ENCODE results near the gene CPNE4. TPM values are rescaled to one million over a fixed set of nuclear protein-coding genes. Genes with fewer than 3 reads are reported as not detected.

The CPNE4 gene
- total RNA-seq, 2 experiments from 2014 or later, result not detected

- DNase-seq (no peak), ATAC-seq (no peak)
- intact Hi-C loops (cut with micrococcal nuclease), result no loop called here
- H3K4me1 Mint-ChIP-seq (ENCODE audit: low read depth), result no peaks in the 10 kb centered on the region
- H3K27ac Mint-ChIP-seq, result no peak overlapping the region
- ChIA-PET POLR2A (interaction anchor here (0.6 kb wide), 1 partner anchor 68 kb away, joined by 3 read pairs; no protein-coding TSS in a partner anchor), CTCF (interaction anchor here (0.6 kb wide), 1 partner anchor 9 kb away, joined by 3 read pairs; no protein-coding TSS in a partner anchor)
- H3K4me3 Mint-ChIP-seq, result no peak overlapping the region
- H3K9me3 Mint-ChIP-seq, result no peaks in the 10 kb centered on the region
- no peak for TF ChIP-seq CTCF (IDR thresholded peaks at IDR 0.05)
- no peaks in the 10 kb centered on the region for H3K36me3 Mint-ChIP-seq (ENCODE audit: low read depth)
- H3K27me3 Mint-ChIP-seq, result peaks cover 18% of the 10 kb centered on the region
Measured at GRCh38 chr3:131535131-131535530, 499.7 kb downstream of the CPNE4 start.

GRCh38 chr3:131532645-131533044 is 502.2 kb downstream of the CPNE4 start:
- POLR2A ChIA-PET, result no interaction called here
- Mint-ChIP-seq H3K27me3 (peaks cover 18% of the 10 kb centered on the region), H3K27ac (no peak overlapping the region), H3K9me3 (no peaks in the 10 kb centered on the region), H3K4me1 (ENCODE audit: low read depth) (no peaks in the 10 kb centered on the region), H3K4me3 (no peak overlapping the region), H3K36me3 (ENCODE audit: low read depth) (no peaks in the 10 kb centered on the region)
- intact Hi-C loops (cut with micrococcal nuclease), result no loop called here
- CTCF ChIA-PET, result no interaction called here
- DNase-seq (no peak), ATAC-seq (no peak)
- no peak for TF ChIP-seq CTCF (IDR thresholded peaks at IDR 0.05)

- DNase-seq, result no peak
Measured at GRCh38 chr3:131530843-131531242, 504.0 kb downstream of the CPNE4 start.

GRCh38 chr3:131530388-131530787 is 504.4 kb downstream of the CPNE4 start:
- H3K4me1 Mint-ChIP-seq (ENCODE audit: low read depth), result no peaks in the 10 kb centered on the region
- no peak overlapping the region for H3K27ac Mint-ChIP-seq
- no peak for DNase-seq
- CTCF ChIA-PET, result no interaction called here
- TF ChIP-seq CTCF (IDR thresholded peaks at IDR 0.05), result no peak
- no peak overlapping the region for H3K4me3 Mint-ChIP-seq
- POLR2A ChIA-PET, result interaction anchor here (0.8 to 1.0 kb wide), 2 partner anchors 32 to 56 kb away, joined by 3 read pairs; no protein-coding TSS in a partner anchor
- peaks cover 27% of the 10 kb centered on the region for H3K27me3 Mint-ChIP-seq
- ATAC-seq, result no peak
- H3K36me3 Mint-ChIP-seq (ENCODE audit: low read depth), result no peaks in the 10 kb centered on the region
- intact Hi-C loops (cut with micrococcal nuclease), result no loop called here
- H3K9me3 Mint-ChIP-seq, result no peaks in the 10 kb centered on the region

More at GRCh38 chr3:131530843-131531242, 504.0 kb downstream of the CPNE4 start:
- H3K4me3 Mint-ChIP-seq, result no peak overlapping the region
- CTCF ChIA-PET, result no interaction called here
- no peak for TF ChIP-seq CTCF (IDR thresholded peaks at IDR 0.05)
- no peak for ATAC-seq
- H3K9me3 Mint-ChIP-seq, result no peaks in the 10 kb centered on the region
- intact Hi-C loops (cut with micrococcal nuclease), result no loop called here
- no peaks in the 10 kb centered on the region for H3K4me1 Mint-ChIP-seq (ENCODE audit: low read depth)
- H3K36me3 Mint-ChIP-seq (ENCODE audit: low read depth), result no peaks in the 10 kb centered on the region
- POLR2A ChIA-PET, result no interaction called here
- H3K27me3 Mint-ChIP-seq, result peaks cover 26% of the 10 kb centered on the region
- no peak overlapping the region for H3K27ac Mint-ChIP-seq

- ChIA-PET POLR2A (no interaction called here), CTCF (interaction anchor here (0.8 to 1.1 kb wide), 2 partner anchors 8 to 33 kb away, joined by 3 read pairs; no protein-coding TSS in a partner anchor)
- no peak overlapping the region for H3K4me3 Mint-ChIP-seq
- no peaks in the 10 kb centered on the region for H3K9me3 Mint-ChIP-seq
- DNase-seq (peak; percentile 18), ATAC-seq (no peak)
- no peak for TF ChIP-seq CTCF (IDR thresholded peaks at IDR 0.05)
- no peaks in the 10 kb centered on the region for H3K4me1 Mint-ChIP-seq (ENCODE audit: low read depth)
- no peaks in the 10 kb centered on the region for H3K36me3 Mint-ChIP-seq (ENCODE audit: low read depth)
- intact Hi-C loops (cut with micrococcal nuclease), result no loop called here
- peaks cover 26% of the 10 kb centered on the region for H3K27me3 Mint-ChIP-seq
- H3K27ac Mint-ChIP-seq, result no peak overlapping the region
Measured at GRCh38 chr3:131526801-131527347, 507.9 kb downstream of the CPNE4 start.

Data from activated CD8-positive, alpha-beta T cell treated with anti-CD3 and anti-CD28 coated beads for 36 hours (primary cell).